Uterus (tissue), 4 donors: ENCODE data around the gene UCKL1. TPM values are rescaled to one million over a fixed set of nuclear protein-coding genes. Genes with fewer than 3 reads are reported as not detected.
A peak's percentile ranks its signal among the peaks of the same experiment; 100 is the strongest.

Source experiments
- DNase-seq, 2 donors: peaks; one replicate each; pipeline ENCODE4 v3.0.0-alpha.2; 2019 to 2020
- H3K27ac ChIP-seq, 2 donors: fragments of 200-600 bp; sonication (generic); 1 replicate in 1 of 2; 2 replicates in 1 of 2; pipeline ENCODE4 v1.5.1; 2016 to 2018
- H3K27me3 ChIP-seq, 2 donors: fragments of 200-600 bp; sonication (generic); one replicate each; pipeline ENCODE4 v1.5.1; 2018 to 2019; ENCODE audit warnings: control low read depth in 1 of 2
- H3K36me3 ChIP-seq, 2 donors: fragments of 200-600 bp; sonication (generic); one replicate each; pipeline ENCODE4 v1.5.1; 2019; ENCODE audit warnings: control low read depth in 1 of 2
- H3K4me1 ChIP-seq, 2 donors: fragments of 200-600 bp; sonication (generic); one replicate each; pipeline ENCODE4 v1.5.1; 2018 to 2019; ENCODE audit warnings: control low read depth in 1 of 2
- H3K4me3 ChIP-seq, 2 donors: fragments of 200-600 bp; sonication (generic); 1 replicate in 1 of 2; 2 replicates in 1 of 2; pipeline ENCODE4 v1.5.1; 2018 to 2019; ENCODE audit warnings: mild to moderate bottlenecking in 1 of 2
- H3K9me3 ChIP-seq, 2 donors: fragments of 200-600 bp; sonication (generic); one replicate each; pipeline ENCODE4 v1.5.1; 2019; ENCODE audit warnings: control low read depth in 1 of 2
- CTCF ChIP-seq, 4 experiments: fragments of 200-600 bp in 2 of 4; fragments of 450-650 bp in 2 of 4; sonication (generic) in 2 of 4; IDR thresholded peaks; one replicate each; pipeline ENCODE4 v1.5.1; 2016 to 2019; ENCODE audit warnings: antibody characterized with exemption in 4 of 4, mild to moderate bottlenecking in 2 of 4, moderate library complexity in 1 of 4
- POLR2A ChIP-seq, 2 donors: fragments of 450-650 bp; IDR thresholded peaks; one replicate each; pipeline ENCODE4 v1.6.1; 2016; ENCODE audit warnings: antibody characterized with exemption in 2 of 2, mild to moderate bottlenecking in 1 of 2, moderate library complexity in 1 of 2
- intact Hi-C: fragments of 100-400 bp; cut with DNase I; formaldehyde crosslinking; loops from one replicate; pipeline ENCODE4 v1.15.1; 2023; ENCODE audit warnings: low total_unique reads
- total RNA-seq, 4 donors: library from RNA; depleted of rRNA in 3 of 4; stranded (reverse); fragments of >200 nt in 3 of 4; gene quantifications; one replicate each; pipeline versions ENCODE4 v1.1.0 to v1.2.4, GENCODE V29; 2014 to 2023
- donor health status: DM: yes; HTN: yes; CAD: no.

UCKL1 gene
- total RNA-seq, 4 donors from 2014 or later, result 21.8 to 64.6 (median 23.5) TPM

GRCh38 chr20:63967330-63968135, 11.3 kb upstream of the UCKL1 start:
- TF ChIP-seq CTCF (IDR thresholded peaks at IDR 0.05), result no peak
- TF ChIP-seq POLR2A (IDR thresholded peaks at IDR 0.05), result no peak
- intact Hi-C loops, result no loop called here

GRCh38 chr20:63966944-63967322, 10.7 kb upstream of the UCKL1 start:
- peak; percentile 14 to 16 for DNase-seq

More at GRCh38 chr20:63967330-63968135, 11.3 kb upstream of the UCKL1 start:
- H3K9me3 ChIP-seq, result no peaks in the 10 kb centered on the region
- H3K36me3 ChIP-seq, result no peaks in the 10 kb centered on the region
- H3K4me1 ChIP-seq, result peaks cover 0 to 18% of the 10 kb centered on the region in 2 donors
- no peak overlapping the region for H3K4me3 ChIP-seq
- H3K27me3 ChIP-seq, result no peaks in the 10 kb centered on the region
- DNase-seq, result peak in 1 of 2 donors; percentile 16
- no peak overlapping the region for H3K27ac ChIP-seq

GRCh38 chr20:63966172-63966943, 10.1 kb upstream of the UCKL1 start:
- Histone ChIP-seq H3K4me3 (no peak overlapping the region), H3K27me3 (no peaks in the 10 kb centered on the region), H3K36me3 (no peaks in the 10 kb centered on the region), H3K9me3 (no peaks in the 10 kb centered on the region), H3K4me1 (peaks cover 0 to 18% of the 10 kb centered on the region in 2 donors), H3K27ac (no peak overlapping the region)
- intact Hi-C loops, result no loop called here
- TF ChIP-seq CTCF (IDR thresholded peaks at IDR 0.05) (no peak), POLR2A (IDR thresholded peaks at IDR 0.05) (no peak)
- DNase-seq, result peak in 1 of 2 donors; percentile 12

More at GRCh38 chr20:63966944-63967322, 10.7 kb upstream of the UCKL1 start:
- Histone ChIP-seq H3K4me3 (no peak overlapping the region), H3K4me1 (peaks cover 0 to 18% of the 10 kb centered on the region in 2 donors), H3K36me3 (no peaks in the 10 kb centered on the region), H3K27ac (no peak overlapping the region), H3K9me3 (no peaks in the 10 kb centered on the region), H3K27me3 (no peaks in the 10 kb centered on the region)
- intact Hi-C loops, result no loop called here
- no peak for TF ChIP-seq POLR2A (IDR thresholded peaks at IDR 0.05)
- no peak for TF ChIP-seq CTCF (IDR thresholded peaks at IDR 0.05)

- DNase-seq, result peak in 1 of 2 donors; percentile 20
- intact Hi-C loops, result no loop called here
- no peak overlapping the region for H3K4me3 ChIP-seq
- no peak overlapping the region for H3K27ac ChIP-seq
- H3K27me3 ChIP-seq, result no peaks in the 10 kb centered on the region
- peaks cover 0 to 12% of the 10 kb centered on the region in 2 donors for H3K4me1 ChIP-seq
- no peaks in the 10 kb centered on the region for H3K36me3 ChIP-seq
- no peak for TF ChIP-seq CTCF (IDR thresholded peaks at IDR 0.05)
- TF ChIP-seq POLR2A (IDR thresholded peaks at IDR 0.05), result no peak
- H3K9me3 ChIP-seq, result no peaks in the 10 kb centered on the region
Measured at GRCh38 chr20:63964412-63964811, 8.2 kb upstream of the UCKL1 start.
